Effector memory CD4-positive, alpha-beta T cell (primary cell): ENCODE data around the gene G3BP2.
"Not testable (repeated sequence)": the region's sequence is repeated elsewhere in the genome, so short reads cannot be mapped to it uniquely, and the experiment has no call there.

Source experiments
- DNase-seq, 3 donors: peaks; one replicate each; pipeline ENCODE4 v3.0.0-alpha.2; 2020
- H3K27ac ChIP-seq: 2 replicates; pipeline ENCODE4 v1.7.0; 2013; ENCODE audit warnings: mild to moderate bottlenecking, low read length, moderate library complexity; ENCODE audit not compliant: insufficient read depth, poor library complexity, severe bottlenecking
- H3K27me3 ChIP-seq: replicated peaks from 2 replicates; pipeline ENCODE4 v1.7.0; 2013; ENCODE audit warnings: mild to moderate bottlenecking, low read length; ENCODE audit not compliant: insufficient read depth, control insufficient read depth, poor library complexity, severe bottlenecking
- H3K36me3 ChIP-seq: 2 replicates; pipeline ENCODE4 v1.7.0; 2013; ENCODE audit warnings: mild to moderate bottlenecking, low read length, moderate library complexity; ENCODE audit not compliant: control insufficient read depth, insufficient read depth
- H3K4me1 ChIP-seq: 2 replicates; pipeline ENCODE4 v1.7.0; 2013; ENCODE audit warnings: low read length, mild to moderate bottlenecking; ENCODE audit not compliant: control insufficient read depth, insufficient read depth, poor library complexity, severe bottlenecking
- H3K4me3 ChIP-seq: 2 replicates; pipeline ENCODE4 v1.7.0; 2013; ENCODE audit warnings: low read length, low read depth, mild to moderate bottlenecking; ENCODE audit not compliant: insufficient read depth, poor library complexity, severe bottlenecking
- H3K9me3 ChIP-seq: 2 replicates; pipeline ENCODE4 v1.7.0; 2013; ENCODE audit warnings: mild to moderate bottlenecking, low read length, moderate library complexity; ENCODE audit not compliant: control insufficient read depth

G3BP2 gene

DNA sequence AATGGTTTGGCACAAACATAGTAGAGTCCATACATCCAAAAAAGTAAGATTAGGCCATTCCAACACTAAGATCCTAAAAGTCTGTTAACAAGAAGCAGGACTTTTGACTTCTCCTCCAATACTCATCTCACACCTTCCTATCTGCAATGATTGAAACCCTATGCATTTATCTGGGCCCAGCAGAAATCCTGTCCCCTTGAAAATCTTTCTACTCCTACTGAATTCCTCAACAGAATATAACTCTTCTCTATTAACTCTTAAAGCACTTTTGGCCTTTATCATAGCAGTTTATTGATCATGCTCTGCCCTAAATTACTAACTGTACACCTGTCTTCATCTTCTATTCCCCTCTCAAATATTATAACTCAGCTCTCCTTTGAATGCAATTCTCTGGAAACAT, 4.6 kb downstream of the G3BP2 start:
- no peaks in the 10 kb centered on the region for H3K9me3 ChIP-seq
- H3K27me3 ChIP-seq, result no peaks in the 10 kb centered on the region
- no peak for DNase-seq
- H3K4me1 ChIP-seq, result peaks cover 32% of the 10 kb centered on the region
- no peak overlapping the region for H3K4me3 ChIP-seq
- no peak overlapping the region for H3K27ac ChIP-seq
- peaks cover 6% of the 10 kb centered on the region for H3K36me3 ChIP-seq

DNA sequence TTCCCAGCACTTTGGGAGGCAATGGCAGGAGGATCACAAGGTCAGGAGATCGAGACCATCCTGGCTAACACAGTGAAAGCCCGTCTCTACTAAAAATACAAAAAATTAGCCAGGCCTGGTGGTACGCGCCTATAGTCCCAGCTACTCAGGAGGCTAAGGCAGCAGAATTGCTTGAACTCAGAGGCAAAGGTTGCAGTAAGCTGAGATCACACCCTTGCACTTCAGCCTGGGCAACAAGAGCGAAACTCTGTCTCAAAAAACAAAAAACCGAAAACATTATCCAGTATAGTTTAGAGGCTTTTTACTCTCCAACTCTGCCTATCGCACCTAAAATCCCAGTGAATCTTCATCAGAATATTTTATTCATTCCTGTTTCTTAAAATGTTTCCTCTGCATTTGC, 5.6 kb downstream of the G3BP2 start:
- peaks cover 32% of the 10 kb centered on the region for H3K4me1 ChIP-seq
- not testable (repeated sequence) for H3K36me3 ChIP-seq, DNase-seq, H3K4me3 ChIP-seq, H3K9me3 ChIP-seq, H3K27me3 ChIP-seq, H3K27ac ChIP-seq

DNA sequence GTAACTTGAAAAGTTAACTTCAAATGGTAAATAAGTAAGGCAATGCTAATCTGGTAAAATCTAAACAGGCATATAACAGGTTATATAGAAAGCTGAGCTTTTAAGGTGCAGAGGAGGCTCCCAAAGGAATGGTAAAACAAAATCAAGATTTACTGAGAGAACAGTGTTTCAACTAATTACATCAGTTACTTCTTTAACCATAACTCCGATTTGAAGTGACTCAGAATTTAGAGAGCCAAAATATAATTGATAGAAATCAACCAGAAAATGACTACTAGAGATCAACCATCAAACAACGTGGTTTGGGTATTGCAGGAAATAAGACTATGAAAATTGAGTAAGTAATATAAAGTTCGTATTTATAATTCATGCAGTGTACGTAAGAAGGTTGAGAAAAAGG, 6.9 kb downstream of the G3BP2 start:
- Histone ChIP-seq H3K27ac (no peak overlapping the region), H3K27me3 (no peaks in the 10 kb centered on the region), H3K4me1 (peaks cover 30% of the 10 kb centered on the region), H3K9me3 (no peaks in the 10 kb centered on the region), H3K36me3 (peaks cover 3% of the 10 kb centered on the region), H3K4me3 (no peak overlapping the region)
- DNase-seq, result no peak

DNA sequence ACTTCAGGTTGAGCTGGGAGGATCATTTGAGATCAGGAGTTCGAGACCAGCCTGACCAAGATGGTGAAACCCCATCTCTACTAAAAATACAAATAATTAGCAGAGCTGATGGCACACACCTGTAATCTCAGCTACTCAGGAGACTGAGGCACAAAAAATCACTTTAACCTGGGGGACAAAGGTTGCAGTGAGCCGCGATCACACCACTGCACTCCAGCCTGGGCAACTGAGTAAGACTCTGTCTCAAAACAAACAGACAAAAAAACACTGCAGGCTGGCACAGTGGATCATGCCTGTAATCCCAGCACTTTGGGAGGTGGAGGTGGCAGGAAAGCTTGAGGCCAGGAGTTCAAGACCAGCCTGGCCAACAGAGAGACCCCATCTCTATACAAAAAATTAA, 8.6 kb downstream of the G3BP2 start:
- Histone ChIP-seq H3K4me1 (peaks cover 16% of the 10 kb centered on the region), H3K36me3 (peaks cover 19% of the 10 kb centered on the region)
- not testable (repeated sequence) for DNase-seq, H3K9me3 ChIP-seq, H3K27ac ChIP-seq, H3K4me3 ChIP-seq, H3K27me3 ChIP-seq

DNA sequence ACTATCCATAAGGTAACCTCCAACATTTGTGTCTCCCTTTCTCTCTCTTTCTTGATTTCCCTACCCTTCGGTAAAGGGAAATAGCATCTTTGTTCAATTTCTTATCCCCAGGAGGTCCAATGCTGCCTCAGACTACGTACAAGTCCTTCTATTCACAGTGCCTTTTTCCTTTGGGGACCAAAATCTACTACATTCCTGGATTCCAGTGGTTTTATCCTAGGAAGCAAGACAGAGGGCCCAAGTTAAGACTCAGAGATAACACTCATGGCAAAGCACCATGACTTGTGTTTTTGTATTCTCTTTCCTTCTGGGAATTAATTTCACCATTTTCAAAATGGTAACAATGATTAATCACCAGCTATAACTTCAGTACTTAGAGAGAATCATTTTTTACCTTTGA, 10.6 kb downstream of the G3BP2 start:
- H3K9me3 ChIP-seq, result no peaks in the 10 kb centered on the region
- peaks cover 32% of the 10 kb centered on the region for H3K36me3 ChIP-seq
- no peak overlapping the region for H3K27ac ChIP-seq
- H3K4me1 ChIP-seq, result peaks cover 16% of the 10 kb centered on the region
- H3K4me3 ChIP-seq, result no peak overlapping the region
- H3K27me3 ChIP-seq, result no peaks in the 10 kb centered on the region
- no peak for DNase-seq

DNA sequence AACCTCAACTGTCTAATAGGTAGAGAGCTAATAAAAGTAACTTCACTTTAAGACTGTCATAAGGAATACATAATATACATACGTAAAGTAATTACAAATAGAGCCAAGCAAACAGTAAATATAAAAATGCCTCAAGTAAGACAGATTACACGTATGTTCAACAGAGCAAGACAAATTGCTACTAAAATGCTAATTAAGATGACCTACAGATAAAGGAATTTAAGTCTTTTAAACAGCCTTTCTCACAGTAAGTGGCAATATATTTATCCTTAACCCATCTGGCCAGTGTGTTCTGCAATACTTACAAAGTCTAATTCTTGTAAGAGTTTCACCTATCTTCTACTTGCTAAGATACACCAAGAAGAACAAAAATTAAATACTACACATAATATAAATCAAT, 12.7 kb downstream of the G3BP2 start:
- no peaks in the 10 kb centered on the region for H3K9me3 ChIP-seq
- H3K36me3 ChIP-seq, result peaks cover 43% of the 10 kb centered on the region
- H3K27me3 ChIP-seq, result no peaks in the 10 kb centered on the region
- no peak overlapping the region for H3K27ac ChIP-seq
- no peak for DNase-seq
- H3K4me3 ChIP-seq, result no peak overlapping the region
- peaks cover 11% of the 10 kb centered on the region for H3K4me1 ChIP-seq

GRCh38 chr4:75659512-75660031, 13.6 kb downstream of the G3BP2 start:
- no peak overlapping the region for H3K4me3 ChIP-seq
- no peaks in the 10 kb centered on the region for H3K9me3 ChIP-seq
- no peak for DNase-seq
- no peaks in the 10 kb centered on the region for H3K27me3 ChIP-seq
- peaks cover 48% of the 10 kb centered on the region for H3K36me3 ChIP-seq
- no peak overlapping the region for H3K27ac ChIP-seq
- peaks cover 15% of the 10 kb centered on the region for H3K4me1 ChIP-seq

DNA sequence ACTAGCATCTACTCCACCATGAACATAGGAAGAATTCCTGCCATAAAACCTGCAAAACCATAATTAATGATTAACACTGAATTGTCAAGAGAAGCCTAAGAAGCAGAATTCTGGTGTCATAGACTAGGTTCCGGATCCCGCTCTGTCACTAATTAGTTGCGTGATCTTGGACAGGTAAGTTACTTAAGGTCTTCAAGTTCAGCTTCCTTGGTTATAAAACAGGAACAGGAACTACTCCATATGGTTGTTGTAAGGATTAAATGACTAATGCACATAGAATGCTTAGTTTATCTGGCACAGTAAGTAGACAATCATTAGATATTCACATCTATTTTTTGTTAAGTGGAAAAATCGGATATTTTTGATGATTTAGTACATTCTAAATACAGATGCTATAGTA, 14.3 kb downstream of the G3BP2 start:
- H3K4me3 ChIP-seq, result no peak overlapping the region
- no peaks in the 10 kb centered on the region for H3K9me3 ChIP-seq
- H3K36me3 ChIP-seq, result peaks cover 55% of the 10 kb centered on the region
- H3K4me1 ChIP-seq, result peaks cover 15% of the 10 kb centered on the region
- DNase-seq, result no peak
- no peak overlapping the region for H3K27ac ChIP-seq
- H3K27me3 ChIP-seq, result no peaks in the 10 kb centered on the region

DNA sequence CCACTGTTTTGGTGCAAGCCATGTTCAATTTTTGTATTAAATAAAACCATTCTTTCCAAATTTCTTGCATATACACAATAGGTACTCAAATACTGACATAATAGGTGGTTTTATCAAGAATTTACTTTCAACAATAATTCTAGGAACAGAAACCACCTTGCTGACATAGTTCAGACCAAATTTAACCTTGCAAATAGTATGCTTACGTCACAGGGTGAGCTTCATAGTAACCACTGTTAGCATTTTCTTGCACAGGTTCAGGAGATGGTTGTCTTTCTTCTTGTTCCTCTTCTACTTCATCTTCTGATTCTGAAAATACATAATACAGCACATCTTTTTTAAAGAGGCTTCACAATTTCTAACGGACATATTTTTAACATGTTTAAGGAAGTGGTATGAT, 17.6 kb downstream of the G3BP2 start:
- Histone ChIP-seq H3K36me3 (peaks cover 67% of the 10 kb centered on the region), H3K4me1 (peaks cover 15% of the 10 kb centered on the region), H3K27ac (peak overlapping the region; percentile 66), H3K9me3 (no peaks in the 10 kb centered on the region), H3K27me3 (no peaks in the 10 kb centered on the region), H3K4me3 (no peak overlapping the region)
- no peak for DNase-seq

DNA sequence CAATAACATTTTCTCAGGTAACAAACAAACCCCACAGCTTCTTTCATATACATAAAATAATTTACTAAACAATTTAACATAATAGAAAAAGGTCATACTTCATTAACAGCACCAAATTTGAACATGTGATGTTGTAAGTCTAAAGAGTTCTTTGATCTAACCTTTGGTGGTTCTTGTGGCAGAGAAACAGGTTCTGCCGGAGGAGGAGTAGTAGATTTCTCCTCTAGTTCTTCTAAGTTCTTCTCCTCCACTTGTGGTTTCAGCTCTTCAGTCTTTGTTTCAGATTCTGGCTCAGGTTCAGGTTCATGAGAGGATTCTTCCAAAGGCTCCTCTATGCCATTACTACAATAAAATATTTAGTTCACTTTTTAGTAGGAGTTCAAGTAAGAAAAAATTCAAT, 18.3 kb downstream of the G3BP2 start:
- H3K36me3 ChIP-seq, result peaks cover 62% of the 10 kb centered on the region
- peak overlapping the region; percentile 66 for H3K27ac ChIP-seq
- DNase-seq, result no peak
- no peaks in the 10 kb centered on the region for H3K27me3 ChIP-seq
- H3K4me3 ChIP-seq, result no peak overlapping the region
- peaks cover 15% of the 10 kb centered on the region for H3K4me1 ChIP-seq
- no peaks in the 10 kb centered on the region for H3K9me3 ChIP-seq
